Panc1 (cell line): ENCODE results near the gene C9orf85. TPM values are rescaled to one million over a fixed set of nuclear protein-coding genes. Genes with fewer than 3 reads are reported as not detected.

Source experiments
- ATAC-seq: fragments of 200-7000 bp; cut with Tn5 transposase; 2 replicates; pipeline ENCODE4 v1.9.1; 2020; ENCODE audit warnings: mild to moderate bottlenecking, moderate library complexity
- BruUV-seq: library from RNA; stranded (reverse); fragments of 400-500 nt; replicated peaks from 2 replicates; lab custom pipeline; 2021; lab: Mats Ljungman, UMichigan
- CTCF ChIA-PET: fragments of 300-600 bp; sonication (Branson Sonifier 250); formaldehyde crosslinking; loops from one replicate; lab custom pipeline; 2022; ENCODE audit warnings: antibody characterized with exemption; lab: Charles Lee
- POLR2A ChIA-PET: fragments of 300-600 bp; sonication (Branson Sonifier 250); formaldehyde crosslinking; loops from one replicate; lab custom pipeline; 2022; ENCODE audit warnings: antibody characterized with exemption; lab: Charles Lee
- DNase-seq: peaks from one replicate; pipeline ENCODE4 v3.0.0-alpha.2; 2010; ENCODE audit warnings: low read depth, low spot score
- H3K27ac ChIP-seq: 2 replicates; pipeline ENCODE4 v1.5.1; 2011; ENCODE audit warnings: mild to moderate bottlenecking, low read length, inconsistent platforms
- H3K27me3 ChIP-seq: fragments of 200-500 bp; sonication (Bioruptor generic); 2 replicates; pipeline ENCODE4 v1.6.0; 2014; ENCODE audit warnings: low read length, inconsistent platforms; ENCODE audit not compliant: control insufficient read depth, insufficient read depth
- H3K36me3 ChIP-seq: fragments of 200-500 bp; sonication (Bioruptor generic); 2 replicates; pipeline ENCODE4 v1.5.1; 2014; ENCODE audit warnings: inconsistent platforms, mild to moderate bottlenecking, low read length, moderate library complexity; ENCODE audit not compliant: control insufficient read depth, insufficient read depth
- H3K4me1 ChIP-seq: 2 replicates; pipeline ENCODE4 v1.5.1; 2011; ENCODE audit warnings: inconsistent platforms, mild to moderate bottlenecking, low read length, moderate library complexity; ENCODE audit not compliant: control insufficient read depth, insufficient read depth
- H3K4me3 ChIP-seq, 2 experiments: 2 replicates each; pipeline ENCODE4 v1.5.1; 2011 to 2012; ENCODE audit warnings: low read depth in 2 of 2, low read length in 2 of 2, mild to moderate bottlenecking in 2 of 2, inconsistent platforms in 1 of 2, moderate library complexity in 1 of 2
- H3K9me3 ChIP-seq: fragments of 200-500 bp; sonication (Bioruptor generic); 2 replicates; pipeline ENCODE4 v1.5.1; 2014; ENCODE audit warnings: low read depth, mild to moderate bottlenecking, inconsistent platforms, low read length, moderate library complexity; ENCODE audit not compliant: control insufficient read depth, insufficient read depth
- CTCF ChIP-seq: fragments of 450-650 bp; IDR thresholded peaks from 2 replicates; pipeline ENCODE4 v1.5.1; 2017; ENCODE audit warnings: mild to moderate bottlenecking
- POLR2AphosphoS5 ChIP-seq: IDR thresholded peaks from 2 replicates; pipeline ENCODE4 v1.6.1; 2012; ENCODE audit warnings: mild to moderate bottlenecking, low read depth, low read length, moderate library complexity
- REST ChIP-seq, 2 experiments: IDR thresholded peaks; 2 replicates each; pipeline ENCODE4 v1.6.1; 2011 to 2012; ENCODE audit warnings: low read depth in 2 of 2, control low read depth in 1 of 2, low read length in 1 of 2, mild to moderate bottlenecking in 1 of 2, moderate library complexity in 1 of 2; ENCODE audit not compliant: insufficient read depth in 1 of 2
- SIN3A ChIP-seq: IDR thresholded peaks from 2 replicates; pipeline ENCODE4 v1.6.1; 2012; ENCODE audit warnings: low read depth, mild to moderate bottlenecking, low read length, moderate library complexity, borderline replicate concordance; ENCODE audit not compliant: insufficient read depth
- TCF7L2 ChIP-seq: IDR thresholded peaks from 2 replicates; pipeline ENCODE4 v1.6.1; 2011; ENCODE audit warnings: mild to moderate bottlenecking, low read depth, low read length, inconsistent platforms
- in situ Hi-C: cut with HindIII; loops from 2 replicates; pipeline ENCODE4 v1.10.0; 2016; ENCODE audit warnings: low sequenced_read_pairs, low pct_unique_long_range_greater_than_20kb
- intact Hi-C: fragments of 100-400 bp; cut with micrococcal nuclease; formaldehyde crosslinking; loops from one replicate; pipeline ENCODE4 v1.10.0; 2022; ENCODE audit not compliant: unreplicated experiment
- total RNA-seq: library from RNA; stranded (reverse); gene quantifications from one replicate; pipeline ENCODE4 v1.2.1, GENCODE V29; 2021; ENCODE audit not compliant: unreplicated experiment

C9orf85 gene
- total RNA-seq, 1 experiment from 2014 or later: 8.0 TPM

- H3K4me1 ChIP-seq: no peaks in the 10 kb centered on the region; the same call in none of the 2 replicates
- DNase-seq (no peak), ATAC-seq (no peak)
- H3K9me3 ChIP-seq: no peaks in the 10 kb centered on the region
- H3K27ac ChIP-seq: no peak overlapping the region
- no peak overlapping the region for H3K4me3 ChIP-seq
- no TSS peak for BruUV-seq
- intact Hi-C loops: no loop called here
- POLR2A ChIA-PET: no interaction called here
- no peaks in the 10 kb centered on the region for H3K27me3 ChIP-seq
- in situ Hi-C loops: no loop called here
- TF ChIP-seq POLR2AphosphoS5 (no peak), TCF7L2 (no peak), REST (IDR thresholded peaks at IDR 0.05; ENCODE audit: insufficient read depth in 1 of 2, low read depth in 2 of 2, low read length in 1 of 2) (no peak), CTCF (no peak)
- CTCF ChIA-PET: no interaction called here
- H3K36me3 ChIP-seq: peaks cover 2% of the 10 kb centered on the region; the same call in 1 of the 2 replicates
These were observed 14.4 kb downstream of the C9orf85 start for GRCh38 chr9:71925834-71926233.

- ChIA-PET POLR2A (no interaction called here), CTCF (no interaction called here)
- intact Hi-C loops: no loop called here
- H3K4me1 ChIP-seq: no peaks in the 10 kb centered on the region; the same call in 1 of the 2 replicates
- DNase-seq (no peak), ATAC-seq (no peak)
- H3K27me3 ChIP-seq: no peaks in the 10 kb centered on the region
- H3K27ac ChIP-seq: no peak overlapping the region
- BruUV-seq: no TSS peak
- in situ Hi-C loops: no loop called here
- H3K36me3 ChIP-seq: peaks cover 2% of the 10 kb centered on the region; the same call in 1 of the 2 replicates
- no peak overlapping the region for H3K4me3 ChIP-seq
- no peak for TF ChIP-seq CTCF
- TF ChIP-seq POLR2AphosphoS5: no peak
- TF ChIP-seq REST (IDR thresholded peaks at IDR 0.05; ENCODE audit: insufficient read depth in 1 of 2, low read depth in 2 of 2, low read length in 1 of 2): no peak
- no peak for TF ChIP-seq SIN3A
- no peak for TF ChIP-seq TCF7L2
- no peaks in the 10 kb centered on the region for H3K9me3 ChIP-seq
These were observed 16.9 kb downstream of the C9orf85 start for GRCh38 chr9:71928376-71928775.
